Thyroid gland (tissue), 4 donors: ENCODE data around the gene CACNA1B. TPM values are rescaled to one million over a fixed set of nuclear protein-coding genes. Genes with fewer than 3 reads are reported as not detected.

Experiments
- DNase-seq, 2 donors: peaks; one replicate each; pipeline ENCODE4 v3.0.0-alpha.2; 2019
- H3K27ac ChIP-seq, 3 donors: fragments of 200-600 bp; sonication (generic); 1 replicate in 2 of 3; 2 replicates in 1 of 3; pipeline ENCODE4 v1.5.1; 2016 to 2019; ENCODE audit warnings: mild to moderate bottlenecking in 1 of 3, moderate library complexity in 1 of 3
- H3K27me3 ChIP-seq: fragments of 200-600 bp; sonication (generic); one replicate; pipeline ENCODE4 v1.5.1; 2019
- H3K36me3 ChIP-seq, 2 donors: fragments of 200-600 bp; sonication (generic); one replicate each; pipeline ENCODE4 v1.5.1; 2016 to 2019
- H3K4me1 ChIP-seq, 2 donors: fragments of 200-600 bp; sonication (generic); one replicate each; pipeline ENCODE4 v1.5.1; 2017 to 2019
- H3K4me3 ChIP-seq, 3 donors: fragments of 200-600 bp; sonication (generic); replicated peaks in 1 of 3; 1 replicate in 2 of 3; 2 replicates in 1 of 3; pipeline ENCODE4 v1.5.1; 2016; ENCODE audit warnings: mild to moderate bottlenecking in 1 of 3
- H3K9me3 ChIP-seq: fragments of 200-600 bp; sonication (generic); one replicate; pipeline ENCODE4 v1.5.1; 2017
- POLR2A ChIP-seq, 2 donors: fragments of 450-650 bp; IDR thresholded peaks; one replicate each; pipeline ENCODE4 v1.6.1; 2017; ENCODE audit warnings: antibody characterized with exemption in 2 of 2, mild to moderate bottlenecking in 2 of 2, moderate library complexity in 1 of 2
- WGBS, 2 donors: methylation state at CpG; one replicate each; pipeline ENCODE4 v1.1.5; 2017; 5-methylcytosine and 5-hydroxymethylcytosine counted together
- intact Hi-C: fragments of 100-400 bp; cut with DNase I; formaldehyde crosslinking; loops from one replicate; pipeline ENCODE4 v1.15.1; 2023
- total RNA-seq, 4 donors: library from RNA; depleted of rRNA; stranded (reverse); fragments of >200 nt; gene quantifications; one replicate each; pipeline ENCODE4 v1.2.3, GENCODE V29; 2016
- TF ChIP-seq, protein P1 (sequence below), 6 experiments: fragments of 200-600 bp in 3 of 6; fragments of 450-650 bp in 3 of 6; sonication (generic) in 3 of 6; IDR thresholded peaks; one replicate each; pipeline ENCODE4 v1.5.1; 2016 to 2019; ENCODE audit warnings: antibody characterized with exemption in 6 of 6, mild to moderate bottlenecking in 2 of 6, inconsistent platforms in 1 of 6, moderate library complexity in 1 of 6

Gene CACNA1B
- total RNA-seq, 4 donors from 2014 or later = 0.13 to 0.68 (median 0.35) TPM

DNA sequence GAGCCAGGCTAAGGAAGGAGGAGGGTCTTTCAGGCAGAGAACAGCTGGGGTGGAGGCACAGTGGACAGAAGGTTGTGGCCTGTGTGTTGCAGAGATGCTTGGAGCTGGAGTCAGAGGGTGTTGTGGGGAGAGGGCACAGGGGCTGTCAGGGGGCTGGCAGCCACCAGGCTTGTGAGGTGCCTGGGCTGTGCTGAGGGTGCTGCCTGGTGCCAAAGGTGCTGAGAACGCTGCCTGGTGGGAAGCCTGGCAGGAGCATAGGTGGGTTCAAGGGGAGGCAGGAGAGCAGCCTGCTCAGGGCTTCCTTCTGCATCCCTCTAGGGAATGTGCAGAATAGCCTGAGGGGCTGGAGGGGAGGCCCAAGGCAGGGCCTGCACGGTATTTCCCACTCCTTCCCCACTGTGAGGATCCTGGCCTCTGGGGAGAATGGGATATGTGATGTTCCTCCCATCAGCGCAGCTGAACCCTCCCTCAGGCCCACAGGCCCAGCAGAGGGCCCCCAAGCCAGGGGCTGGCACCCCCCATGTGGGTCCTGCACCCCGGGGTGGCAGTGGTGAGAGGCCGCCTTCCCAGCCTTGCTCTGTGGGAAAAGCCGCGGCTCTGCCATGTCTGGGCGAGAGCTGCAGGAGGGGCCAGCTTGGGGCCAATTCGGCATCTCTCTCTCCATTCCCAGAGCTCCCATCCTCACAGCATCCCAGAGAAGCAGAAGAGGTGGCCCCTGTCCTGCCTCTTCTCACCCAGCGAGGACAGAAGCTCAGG lies 76.3 kb downstream of the CACNA1B start:
- no peaks in the 10 kb centered on the region for H3K27me3 ChIP-seq
- H3K9me3 ChIP-seq = no peaks in the 10 kb centered on the region
- 92% methylated on average over 1 to 2 of the region's 10 CpGs for WGBS, 2 donors
- DNase-seq = no peak
- no peaks in the 10 kb centered on the region for H3K36me3 ChIP-seq
- no peak overlapping the region for H3K27ac ChIP-seq
- TF ChIP-seq POLR2A (IDR thresholded peaks at IDR 0.05) = no peak
- TF ChIP-seq, protein P1, sequence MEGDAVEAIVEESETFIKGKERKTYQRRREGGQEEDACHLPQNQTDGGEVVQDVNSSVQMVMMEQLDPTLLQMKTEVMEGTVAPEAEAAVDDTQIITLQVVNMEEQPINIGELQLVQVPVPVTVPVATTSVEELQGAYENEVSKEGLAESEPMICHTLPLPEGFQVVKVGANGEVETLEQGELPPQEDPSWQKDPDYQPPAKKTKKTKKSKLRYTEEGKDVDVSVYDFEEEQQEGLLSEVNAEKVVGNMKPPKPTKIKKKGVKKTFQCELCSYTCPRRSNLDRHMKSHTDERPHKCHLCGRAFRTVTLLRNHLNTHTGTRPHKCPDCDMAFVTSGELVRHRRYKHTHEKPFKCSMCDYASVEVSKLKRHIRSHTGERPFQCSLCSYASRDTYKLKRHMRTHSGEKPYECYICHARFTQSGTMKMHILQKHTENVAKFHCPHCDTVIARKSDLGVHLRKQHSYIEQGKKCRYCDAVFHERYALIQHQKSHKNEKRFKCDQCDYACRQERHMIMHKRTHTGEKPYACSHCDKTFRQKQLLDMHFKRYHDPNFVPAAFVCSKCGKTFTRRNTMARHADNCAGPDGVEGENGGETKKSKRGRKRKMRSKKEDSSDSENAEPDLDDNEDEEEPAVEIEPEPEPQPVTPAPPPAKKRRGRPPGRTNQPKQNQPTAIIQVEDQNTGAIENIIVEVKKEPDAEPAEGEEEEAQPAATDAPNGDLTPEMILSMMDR (IDR thresholded peaks at IDR 0.05) = no peak
- intact Hi-C loops = no loop called here
- no peak overlapping the region for H3K4me3 ChIP-seq
- H3K4me1 ChIP-seq = no peaks in the 10 kb centered on the region

GRCh38 chr9:137955224-137955570 lies 77.6 kb downstream of the CACNA1B start:
- H3K9me3 ChIP-seq = no peaks in the 10 kb centered on the region
- TF ChIP-seq, protein P1 (IDR thresholded peaks at IDR 0.05) = no peak
- TF ChIP-seq POLR2A (IDR thresholded peaks at IDR 0.05) = no peak
- intact Hi-C loops = no loop called here
- H3K36me3 ChIP-seq = no peaks in the 10 kb centered on the region
- no peaks in the 10 kb centered on the region for H3K4me1 ChIP-seq
- H3K27ac ChIP-seq = no peak overlapping the region
- no peak for DNase-seq
- no peak overlapping the region for H3K4me3 ChIP-seq
- WGBS, 2 donors = 66 to 70% methylated on average over 5 of the region's 5 CpGs
- H3K27me3 ChIP-seq = no peaks in the 10 kb centered on the region

DNA sequence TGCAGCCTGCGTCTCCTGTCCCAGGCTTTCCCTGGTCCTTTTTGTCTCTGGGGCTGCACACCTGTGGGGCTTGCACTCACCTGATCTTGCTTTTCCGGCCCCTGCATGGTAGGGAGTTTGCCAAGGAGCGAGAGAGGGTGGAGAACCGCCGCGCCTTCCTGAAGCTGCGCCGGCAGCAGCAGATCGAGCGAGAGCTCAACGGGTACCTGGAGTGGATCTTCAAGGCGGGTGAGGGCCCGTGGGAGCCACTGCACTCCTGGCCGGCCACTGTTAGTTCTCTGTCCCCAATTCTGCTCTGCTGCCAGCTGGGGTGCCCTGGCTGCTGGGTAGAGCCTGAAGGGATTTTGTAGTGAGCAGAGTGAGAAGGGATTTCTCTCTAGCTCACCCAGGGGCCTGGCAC lies 78.0 kb downstream of the CACNA1B start:
- H3K36me3 ChIP-seq = no peaks in the 10 kb centered on the region
- intact Hi-C loops = no loop called here
- H3K27me3 ChIP-seq = no peaks in the 10 kb centered on the region
- DNase-seq = no peak
- no peak overlapping the region for H3K27ac ChIP-seq
- H3K9me3 ChIP-seq = no peaks in the 10 kb centered on the region
- H3K4me3 ChIP-seq = no peak overlapping the region
- no peaks in the 10 kb centered on the region for H3K4me1 ChIP-seq
- no peak for TF ChIP-seq POLR2A (IDR thresholded peaks at IDR 0.05)
- TF ChIP-seq, protein P1 (IDR thresholded peaks at IDR 0.05) = no peak
- 81 to 86% methylated on average over 13 to 14 of the region's 14 CpGs for WGBS, 2 donors

DNA sequence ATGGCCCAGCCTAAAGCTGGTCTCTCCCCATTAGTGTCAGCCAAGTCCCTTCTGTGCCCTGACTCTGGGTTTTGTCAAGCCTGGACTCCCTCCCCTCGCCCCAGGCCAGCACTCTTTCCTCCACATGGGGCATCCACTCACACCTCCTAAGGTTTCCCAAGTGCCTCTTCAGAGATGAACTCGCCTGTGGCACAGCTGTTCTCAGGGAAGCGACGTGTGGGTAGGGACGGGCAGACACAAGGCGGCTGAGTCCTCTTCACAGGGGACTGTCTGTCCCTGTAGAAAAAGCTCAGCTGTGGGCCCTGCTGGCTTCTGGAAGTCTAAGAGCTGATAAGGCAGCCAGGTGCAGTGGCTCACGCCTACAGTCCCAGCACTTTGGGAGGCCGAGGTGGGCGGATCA lies 78.5 kb downstream of the CACNA1B start:
- Histone ChIP-seq H3K4me1 (no peaks in the 10 kb centered on the region), H3K27ac (no peak overlapping the region), H3K4me3 (no peak overlapping the region), H3K9me3 (no peaks in the 10 kb centered on the region), H3K27me3 (no peaks in the 10 kb centered on the region), H3K36me3 (no peaks in the 10 kb centered on the region)
- WGBS, 2 donors = 80 to 84% methylated on average over 7 to 8 of the region's 9 CpGs
- DNase-seq = no peak
- intact Hi-C loops = no loop called here
- no peak for TF ChIP-seq POLR2A (IDR thresholded peaks at IDR 0.05)
- TF ChIP-seq, protein P1 (IDR thresholded peaks at IDR 0.05) = no peak

DNA sequence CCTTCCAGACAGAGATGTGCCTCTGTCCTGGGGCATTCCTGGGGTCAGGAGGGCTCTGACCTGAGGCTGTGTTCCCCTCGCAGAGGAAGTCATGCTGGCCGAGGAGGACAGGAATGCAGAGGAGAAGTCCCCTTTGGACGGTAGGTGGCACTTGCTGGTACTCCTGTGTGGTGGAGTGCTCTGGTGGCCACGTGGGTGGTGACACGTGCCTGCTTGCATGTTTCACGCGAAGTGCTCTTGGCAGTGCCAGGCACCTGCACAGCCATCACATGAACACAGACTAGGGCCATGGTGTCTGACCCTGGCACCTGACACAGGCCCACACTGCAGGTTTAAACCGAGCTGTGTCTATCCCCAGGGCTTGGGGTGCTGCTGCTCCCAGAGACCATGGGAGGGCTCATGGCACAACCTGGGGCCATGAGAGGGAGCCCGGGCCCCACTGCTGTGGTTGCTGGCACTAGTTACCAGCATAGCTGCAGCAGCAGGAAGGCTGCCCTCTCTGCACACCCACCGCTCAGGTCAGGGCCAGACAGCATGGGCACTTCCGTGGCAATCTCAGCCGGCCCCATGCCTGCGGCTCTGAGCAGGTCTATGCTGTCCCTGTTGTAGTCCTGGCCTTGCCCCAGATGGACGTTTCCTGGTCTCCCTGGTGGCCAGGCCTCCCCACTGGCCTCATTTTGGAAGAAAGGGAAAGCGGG lies 79.3 kb downstream of the CACNA1B start:
- Histone ChIP-seq H3K27ac (no peak overlapping the region), H3K9me3 (no peaks in the 10 kb centered on the region), H3K4me1 (no peaks in the 10 kb centered on the region), H3K27me3 (no peaks in the 10 kb centered on the region), H3K4me3 (no peak overlapping the region), H3K36me3 (no peaks in the 10 kb centered on the region)
- no peak for TF ChIP-seq POLR2A (IDR thresholded peaks at IDR 0.05)
- TF ChIP-seq, protein P1 (IDR thresholded peaks at IDR 0.05) = no peak
- peak; percentile 12 to 30 for DNase-seq
- intact Hi-C loops = no loop called here
- WGBS, 2 donors = 75 to 77% methylated on average over 8 to 12 of the region's 15 CpGs
